ENCODE data around the gene PPP2R5B. TPM values are rescaled to one million over a fixed set of nuclear protein-coding genes. Genes with fewer than 3 reads are reported as not detected.
"Not testable (repeated sequence)": the region's sequence is repeated elsewhere in the genome, so short reads cannot be mapped to it uniquely, and the experiment has no call there.

PPP2R5B gene
- total RNA-seq, 1 experiment from 2014 or later, result 38.0 TPM

DNA sequence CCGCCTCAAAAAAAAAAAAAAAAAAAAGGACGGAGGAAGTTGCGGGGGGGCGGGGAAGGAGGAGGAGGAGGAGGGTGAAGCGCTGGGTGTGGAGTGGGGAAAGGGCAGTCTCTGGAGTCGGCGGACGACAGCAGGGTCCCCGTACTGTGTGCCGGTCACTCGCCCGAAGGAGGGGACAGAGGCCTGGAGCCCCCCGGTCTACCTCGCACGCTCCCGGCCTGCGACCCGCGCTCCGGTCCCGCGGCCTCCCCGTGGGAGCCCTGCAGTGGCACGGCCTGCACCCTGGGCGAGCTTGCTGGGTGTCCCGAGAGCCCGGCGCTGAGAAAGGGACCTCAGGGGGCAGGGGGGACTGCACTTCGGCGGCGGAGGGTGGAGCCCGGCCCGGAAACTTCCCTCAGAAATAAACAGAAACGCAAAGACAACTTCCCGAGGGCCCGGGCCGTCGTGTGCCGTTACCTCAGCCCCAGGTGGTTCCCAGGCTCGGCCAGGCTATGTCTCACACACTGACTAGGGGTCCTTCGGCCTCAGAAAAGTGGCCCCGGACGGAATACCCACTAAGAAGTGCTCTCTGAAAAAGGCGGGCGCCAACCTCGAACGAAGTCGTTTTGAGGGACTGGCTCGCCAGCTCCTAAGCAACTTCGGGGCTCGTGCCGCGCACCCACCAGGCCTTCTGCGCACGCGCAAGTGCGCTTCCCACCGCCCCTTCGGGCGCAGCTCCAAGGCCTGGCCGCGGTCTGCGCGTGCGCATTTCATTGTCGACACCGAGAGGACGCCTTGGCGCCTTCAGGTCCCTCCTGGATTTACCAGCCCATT, 47.1 kb downstream of the PPP2R5B start, which contains the start of gene MAJIN:
MAJIN (minus strand) TSS at position 688 of the 813 bp plus-strand sequence. CDS start 12,703 bp downstream, outside the sequence.
- DNase-seq (ENCODE audit: unreplicated experiment), result no peak
- H3K9me3 Mint-ChIP-seq (ENCODE audit: unreplicated experiment), result no peaks in the 10 kb centered on the region
- ChIA-PET POLR2A (interaction anchor here (1.0 to 1.1 kb wide), 3 partner anchors 25 to 54 kb away, joined by 3 to 4 read pairs (median 3); no protein-coding TSS in a partner anchor), CTCF (interaction anchor here (0.6 to 1.1 kb wide), 2 partner anchors 43 to 296 kb away, joined by 3 to 4 read pairs; no protein-coding TSS in a partner anchor)
- TF ChIP-seq, protein P1, sequence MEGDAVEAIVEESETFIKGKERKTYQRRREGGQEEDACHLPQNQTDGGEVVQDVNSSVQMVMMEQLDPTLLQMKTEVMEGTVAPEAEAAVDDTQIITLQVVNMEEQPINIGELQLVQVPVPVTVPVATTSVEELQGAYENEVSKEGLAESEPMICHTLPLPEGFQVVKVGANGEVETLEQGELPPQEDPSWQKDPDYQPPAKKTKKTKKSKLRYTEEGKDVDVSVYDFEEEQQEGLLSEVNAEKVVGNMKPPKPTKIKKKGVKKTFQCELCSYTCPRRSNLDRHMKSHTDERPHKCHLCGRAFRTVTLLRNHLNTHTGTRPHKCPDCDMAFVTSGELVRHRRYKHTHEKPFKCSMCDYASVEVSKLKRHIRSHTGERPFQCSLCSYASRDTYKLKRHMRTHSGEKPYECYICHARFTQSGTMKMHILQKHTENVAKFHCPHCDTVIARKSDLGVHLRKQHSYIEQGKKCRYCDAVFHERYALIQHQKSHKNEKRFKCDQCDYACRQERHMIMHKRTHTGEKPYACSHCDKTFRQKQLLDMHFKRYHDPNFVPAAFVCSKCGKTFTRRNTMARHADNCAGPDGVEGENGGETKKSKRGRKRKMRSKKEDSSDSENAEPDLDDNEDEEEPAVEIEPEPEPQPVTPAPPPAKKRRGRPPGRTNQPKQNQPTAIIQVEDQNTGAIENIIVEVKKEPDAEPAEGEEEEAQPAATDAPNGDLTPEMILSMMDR (IDR thresholded peaks at IDR 0.05; ENCODE audit: unreplicated experiment), result no peak
- H3K36me3 Mint-ChIP-seq (ENCODE audit: insufficient read depth, unreplicated experiment), result peaks cover 6% of the 10 kb centered on the region
- H3K4me3 Mint-ChIP-seq (ENCODE audit: unreplicated experiment), result no peak within 1 kb of the TSS
- H3K4me1 Mint-ChIP-seq (ENCODE audit: insufficient read depth, unreplicated experiment), result peaks cover 21% of the 10 kb centered on the region
- BruUV-seq (replicated peaks), result no TSS peak
- intact Hi-C loops (cut with micrococcal nuclease), result loop anchor here (2.0 kb wide), 1 partner anchor 35 kb away; no protein-coding TSS in a partner anchor
- no peaks in the 10 kb centered on the region for H3K27me3 Mint-ChIP-seq (ENCODE audit: insufficient read depth, unreplicated experiment)
- H3K27ac Mint-ChIP-seq (ENCODE audit: low read depth, unreplicated experiment), result peak within 1 kb of the TSS; percentile 76

DNA sequence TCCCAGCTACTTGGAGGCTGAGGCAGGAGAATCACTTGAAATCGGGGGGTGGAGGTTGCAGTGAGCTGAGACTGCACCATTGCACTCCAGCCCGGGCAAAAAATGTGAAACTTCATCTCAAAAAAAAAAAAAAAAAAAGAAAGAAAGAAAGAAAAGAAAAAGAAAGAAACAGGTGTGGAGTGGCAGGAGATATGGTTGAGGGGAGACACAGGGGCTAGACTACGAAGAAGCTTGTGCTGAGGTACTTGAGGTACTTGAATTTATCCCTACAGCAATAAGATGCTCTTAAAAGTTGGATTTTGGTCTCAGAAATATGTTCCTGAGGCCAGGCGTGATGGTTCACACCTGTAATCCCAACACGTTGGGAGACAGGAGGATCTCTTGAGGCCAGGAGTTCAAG, 49.6 kb downstream of the PPP2R5B start:
- no TSS peak for BruUV-seq (replicated peaks)
- Mint-ChIP-seq H3K4me1 (ENCODE audit: insufficient read depth, unreplicated experiment) (peaks cover 14% of the 10 kb centered on the region), H3K36me3 (ENCODE audit: insufficient read depth, unreplicated experiment) (peaks cover 5% of the 10 kb centered on the region), H3K27ac (ENCODE audit: low read depth, unreplicated experiment) (no peak overlapping the region), H3K9me3 (ENCODE audit: unreplicated experiment) (no peaks in the 10 kb centered on the region), H3K27me3 (ENCODE audit: insufficient read depth, unreplicated experiment) (no peaks in the 10 kb centered on the region), H3K4me3 (ENCODE audit: unreplicated experiment) (no peak overlapping the region)
- TF ChIP-seq, protein P1 (IDR thresholded peaks at IDR 0.05; ENCODE audit: unreplicated experiment), result no peak
- no peak for DNase-seq (ENCODE audit: unreplicated experiment)
- ChIA-PET POLR2A (no interaction called here), CTCF (no interaction called here)
- intact Hi-C loops (cut with micrococcal nuclease), result no loop called here

DNA sequence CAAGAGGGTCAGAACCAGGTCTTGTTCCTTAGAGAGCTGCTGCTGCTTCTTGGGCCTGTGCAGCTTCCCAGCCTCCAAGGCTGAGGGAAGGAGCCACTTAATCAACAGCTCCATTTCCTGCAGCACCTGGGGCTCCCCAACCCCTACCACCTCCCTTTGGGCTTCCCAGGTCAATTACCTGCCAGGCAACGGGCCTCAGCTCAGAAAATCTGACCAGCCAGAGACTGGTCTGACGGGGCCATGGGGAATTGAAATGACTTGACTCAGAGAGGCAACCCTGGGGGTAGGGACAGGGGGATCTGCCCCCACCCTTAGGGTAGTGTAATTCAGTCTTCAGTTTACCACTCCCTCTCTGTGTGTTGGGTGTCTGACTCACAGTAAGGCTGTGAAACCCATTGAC, 52.2 kb downstream of the PPP2R5B start:
- Mint-ChIP-seq H3K4me3 (ENCODE audit: unreplicated experiment) (no peak overlapping the region), H3K27me3 (ENCODE audit: insufficient read depth, unreplicated experiment) (no peaks in the 10 kb centered on the region), H3K4me1 (ENCODE audit: insufficient read depth, unreplicated experiment) (no peaks in the 10 kb centered on the region), H3K27ac (ENCODE audit: low read depth, unreplicated experiment) (no peak overlapping the region), H3K9me3 (ENCODE audit: unreplicated experiment) (no peaks in the 10 kb centered on the region), H3K36me3 (ENCODE audit: insufficient read depth, unreplicated experiment) (no peaks in the 10 kb centered on the region)
- no TSS peak for BruUV-seq (replicated peaks)
- DNase-seq (ENCODE audit: unreplicated experiment), result no peak
- TF ChIP-seq, protein P1 (IDR thresholded peaks at IDR 0.05; ENCODE audit: unreplicated experiment), result no peak
- intact Hi-C loops (cut with micrococcal nuclease), result no loop called here
- ChIA-PET POLR2A (no interaction called here), CTCF (interaction anchor here (0.6 kb wide), 1 partner anchor 523 kb away, joined by 3 read pairs; no protein-coding TSS in a partner anchor)

DNA sequence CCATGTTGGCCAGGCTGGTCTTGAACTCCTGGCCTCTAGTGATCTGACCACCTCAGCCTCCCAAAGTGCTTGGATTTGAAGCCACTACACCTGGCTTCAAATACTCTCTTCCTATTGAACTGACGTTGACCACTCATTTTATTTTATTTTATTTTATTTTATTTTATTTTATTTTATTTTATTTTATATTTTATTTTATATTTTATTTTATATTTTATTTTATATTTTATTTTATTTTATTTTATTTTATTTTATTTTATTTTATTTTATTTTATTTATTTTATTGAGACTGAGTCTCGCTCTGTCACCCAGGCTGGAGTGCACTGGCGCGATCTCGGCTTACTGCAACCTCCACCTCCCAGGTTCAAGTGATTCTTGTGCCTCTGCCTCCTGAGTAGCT, 58.9 kb downstream of the PPP2R5B start:
- POLR2A ChIA-PET; BruUV-seq (replicated peaks); H3K36me3 Mint-ChIP-seq (ENCODE audit: insufficient read depth, unreplicated experiment); DNase-seq (ENCODE audit: unreplicated experiment); intact Hi-C loops (cut with micrococcal nuclease); H3K27ac Mint-ChIP-seq (ENCODE audit: low read depth, unreplicated experiment); H3K9me3 Mint-ChIP-seq (ENCODE audit: unreplicated experiment); H3K4me1 Mint-ChIP-seq (ENCODE audit: insufficient read depth, unreplicated experiment); H3K4me3 Mint-ChIP-seq (ENCODE audit: unreplicated experiment): not testable (repeated sequence)
- H3K27me3 Mint-ChIP-seq (ENCODE audit: insufficient read depth, unreplicated experiment), result peaks cover 11% of the 10 kb centered on the region
- CTCF ChIA-PET, result interaction anchor here (0.7 kb wide), 1 partner anchor 138 kb away, joined by 4 read pairs; no protein-coding TSS in a partner anchor

Small RNA genes within 50 kb of the gene (microRNA-seq; reads per million reads assigned to microRNA genes)
- not detected for gene MIR6749
- 0.79 reads per million for gene MIR6750

Other genes with a start within 250 kb of the PPP2R5B start
- gene NRXN2, start 201.5 kb upstream of the PPP2R5B start, total RNA-seq (2022), result not detected in 2 replicates
- gene RASGRP2, start 180.5 kb upstream of the PPP2R5B start, total RNA-seq (2022), result not detected in 2 replicates
- 0.09 and 0.10 TPM in 2 replicates for gene PYGM, start 164.7 kb upstream of the PPP2R5B start, total RNA-seq (2022)
- gene SF1, start 146.1 kb upstream of the PPP2R5B start, total RNA-seq (2022), result 446 and 503 TPM in 2 replicates
- gene MAP4K2, start 121.5 kb upstream of the PPP2R5B start, total RNA-seq (2022), result 4.9 and 6.8 TPM in 2 replicates
- 29.2 and 33.1 TPM in 2 replicates for gene MEN1, start 114.1 kb upstream of the PPP2R5B start, total RNA-seq (2022)
- 3.0 and 3.7 TPM in 2 replicates for gene CDC42BPG, start 80.0 kb upstream of the PPP2R5B start, total RNA-seq (2022)
- gene EHD1, start 46.1 kb upstream of the PPP2R5B start, total RNA-seq (2022), result 67.9 and 80.6 TPM in 2 replicates
- gene ATG2A, start 7.5 kb upstream of the PPP2R5B start, total RNA-seq (2022), result 28.7 and 29.9 TPM in 2 replicates
- not detected in 2 replicates for gene GPHA2, start 11.2 kb downstream of the PPP2R5B start, total RNA-seq (2022)
- not detected in 2 replicates for gene MAJIN, start 47.4 kb downstream of the PPP2R5B start, total RNA-seq (2022)
- 1.3 and 1.6 TPM in 2 replicates for gene BATF2, start 72.3 kb downstream of the PPP2R5B start, total RNA-seq (2022)
- 96.8 and 113 TPM in 2 replicates for gene ARL2, start 89.5 kb downstream of the PPP2R5B start, total RNA-seq (2022)
- 18.0 and 21.0 TPM in 2 replicates for gene SNX15, start 102.8 kb downstream of the PPP2R5B start, total RNA-seq (2022)
- 10.3 and 14.0 TPM in 2 replicates for gene SAC3D1, start 116.5 kb downstream of the PPP2R5B start, total RNA-seq (2022)
- not detected in 2 replicates for gene NAALADL1, start 133.9 kb downstream of the PPP2R5B start, total RNA-seq (2022)
- gene CDCA5, start 159.4 kb downstream of the PPP2R5B start, total RNA-seq (2022), result 9.5 and 17.3 TPM in 2 replicates
- 50.8 and 52.3 TPM in 2 replicates for gene ZFPL1, start 159.5 kb downstream of the PPP2R5B start, total RNA-seq (2022)
- 56.1 and 77.0 TPM in 2 replicates for gene VPS51, start 171.5 kb downstream of the PPP2R5B start, total RNA-seq (2022)
- 8.5 and 14.0 TPM in 2 replicates for gene TM7SF2, start 187.2 kb downstream of the PPP2R5B start, total RNA-seq (2022)
- 22.0 and 23.6 TPM in 2 replicates for gene ZNHIT2, start 193.0 kb downstream of the PPP2R5B start, total RNA-seq (2022)
- 1,049 and 1,269 TPM in 2 replicates for gene FAU, start 197.4 kb downstream of the PPP2R5B start, total RNA-seq (2022)
- gene MRPL49, start 197.6 kb downstream of the PPP2R5B start, total RNA-seq (2022), result 76.9 and 79.0 TPM in 2 replicates
- gene SYVN1, start 209.8 kb downstream of the PPP2R5B start, total RNA-seq (2022), result 74.9 and 99.8 TPM in 2 replicates
- not detected in 2 replicates for gene SPDYC, start 245.5 kb downstream of the PPP2R5B start, total RNA-seq (2022)

All from MCF 10A (cell line).